ENCODE results near the gene SLC39A13. TPM values are rescaled to one million over a fixed set of nuclear protein-coding genes. Genes with fewer than 3 reads are reported as not detected.

Gene SLC39A13
- total RNA-seq, 1 donor from 2014 or later, result 18.2 TPM

- no peaks in the 10 kb centered on the region for H3K36me3 ChIP-seq (ENCODE audit: control insufficient read depth, insufficient read depth, low read length)
- FAIRE-seq (no peak), DNase-seq (ENCODE audit: low read depth) (no peak)
- no peak overlapping the region for H3K4me3 ChIP-seq (ENCODE audit: low read depth, low read length)
- no peaks in the 10 kb centered on the region for H3K27me3 ChIP-seq (ENCODE audit: control insufficient read depth, insufficient read depth, low read length)
- no peak for TF ChIP-seq CTCF (IDR thresholded peaks at IDR 0.05; ENCODE audit: insufficient read depth, low read length, severe bottlenecking)
Observed at GRCh38 chr11:47435687-47436086, 27.3 kb downstream of the SLC39A13 start.

GRCh38 chr11:47436726-47437125, 28.3 kb downstream of the SLC39A13 start:
- H3K27me3 ChIP-seq (ENCODE audit: control insufficient read depth, insufficient read depth, low read length), result no peaks in the 10 kb centered on the region
- H3K4me3 ChIP-seq (ENCODE audit: low read depth, low read length), result no peak overlapping the region
- H3K36me3 ChIP-seq (ENCODE audit: control insufficient read depth, insufficient read depth, low read length), result no peaks in the 10 kb centered on the region
- no peak for DNase-seq (ENCODE audit: low read depth)
- no peak for FAIRE-seq
- TF ChIP-seq CTCF (IDR thresholded peaks at IDR 0.05; ENCODE audit: insufficient read depth, low read length, severe bottlenecking), result no peak

GRCh38 chr11:47437218-47437745, 28.9 kb downstream of the SLC39A13 start:
- FAIRE-seq, result peak; percentile 80
- Histone ChIP-seq H3K4me3 (ENCODE audit: low read depth, low read length) (no peak overlapping the region), H3K27me3 (ENCODE audit: control insufficient read depth, insufficient read depth, low read length) (no peaks in the 10 kb centered on the region), H3K36me3 (ENCODE audit: control insufficient read depth, insufficient read depth, low read length) (no peaks in the 10 kb centered on the region)
- no peak for DNase-seq (ENCODE audit: low read depth)
- no peak for TF ChIP-seq CTCF (IDR thresholded peaks at IDR 0.05; ENCODE audit: insufficient read depth, low read length, severe bottlenecking)

- no peak for TF ChIP-seq CTCF (IDR thresholded peaks at IDR 0.05; ENCODE audit: insufficient read depth, low read length, severe bottlenecking)
- no peak for FAIRE-seq
Observed at GRCh38 chr11:47437746-47438418, 29.5 kb downstream of the SLC39A13 start.

GRCh38 chr11:47438721-47439120, 30.3 kb downstream of the SLC39A13 start:
- H3K4me3 ChIP-seq (ENCODE audit: low read depth, low read length), result no peak overlapping the region
- no peaks in the 10 kb centered on the region for H3K36me3 ChIP-seq (ENCODE audit: control insufficient read depth, insufficient read depth, low read length)
- DNase-seq (ENCODE audit: low read depth) (no peak), FAIRE-seq (no peak)
- no peak for TF ChIP-seq CTCF (IDR thresholded peaks at IDR 0.05; ENCODE audit: insufficient read depth, low read length, severe bottlenecking)
- H3K27me3 ChIP-seq (ENCODE audit: control insufficient read depth, insufficient read depth, low read length), result no peaks in the 10 kb centered on the region

More at GRCh38 chr11:47437746-47438418, 29.5 kb downstream of the SLC39A13 start:
- no peaks in the 10 kb centered on the region for H3K36me3 ChIP-seq (ENCODE audit: control insufficient read depth, insufficient read depth, low read length)
- H3K27me3 ChIP-seq (ENCODE audit: control insufficient read depth, insufficient read depth, low read length), result no peaks in the 10 kb centered on the region
- no peak overlapping the region for H3K4me3 ChIP-seq (ENCODE audit: low read depth, low read length)
- no peak for DNase-seq (ENCODE audit: low read depth)
